Stomach smooth muscle (tissue), 2 donors: Measurements from ENCODE around the gene HSD17B4.
"Not testable (repeated sequence)": the region's sequence is repeated elsewhere in the genome, so short reads cannot be mapped to it uniquely, and the experiment has no call there.

Experiments
- H3K27ac ChIP-seq: one replicate; pipeline ENCODE4 v1.7.0; 2013; ENCODE audit warnings: mild to moderate bottlenecking, low read length, inconsistent platforms
- H3K27me3 ChIP-seq, 2 donors: one replicate each; pipeline ENCODE4 v1.7.0; 2013; ENCODE audit warnings: low read length in 2 of 2; ENCODE audit not compliant: insufficient read depth in 2 of 2, control insufficient read depth in 1 of 2
- H3K36me3 ChIP-seq, 2 donors: one replicate each; pipeline ENCODE4 v1.7.0; 2013; ENCODE audit warnings: low read length in 2 of 2; ENCODE audit not compliant: control insufficient read depth in 2 of 2, insufficient read depth in 2 of 2
- H3K4me1 ChIP-seq: one replicate; pipeline ENCODE4 v1.7.0; 2013; ENCODE audit warnings: low read length; ENCODE audit not compliant: control insufficient read depth, insufficient read depth
- H3K4me3 ChIP-seq, 2 donors: one replicate each; pipeline ENCODE4 v1.7.0; 2013; ENCODE audit warnings: low read length in 2 of 2
- H3K9ac ChIP-seq, 2 donors: one replicate each; pipeline ENCODE4 v1.7.0; 2013; ENCODE audit warnings: low read length in 2 of 2, mild to moderate bottlenecking in 1 of 2
- H3K9me3 ChIP-seq, 2 donors: one replicate each; pipeline ENCODE4 v1.7.0; 2013; ENCODE audit warnings: low read length in 2 of 2; ENCODE audit not compliant: control insufficient read depth in 2 of 2
- donor health status: healthy.
- donor health status: Pancreatic carcinoma.

The HSD17B4 gene

DNA sequence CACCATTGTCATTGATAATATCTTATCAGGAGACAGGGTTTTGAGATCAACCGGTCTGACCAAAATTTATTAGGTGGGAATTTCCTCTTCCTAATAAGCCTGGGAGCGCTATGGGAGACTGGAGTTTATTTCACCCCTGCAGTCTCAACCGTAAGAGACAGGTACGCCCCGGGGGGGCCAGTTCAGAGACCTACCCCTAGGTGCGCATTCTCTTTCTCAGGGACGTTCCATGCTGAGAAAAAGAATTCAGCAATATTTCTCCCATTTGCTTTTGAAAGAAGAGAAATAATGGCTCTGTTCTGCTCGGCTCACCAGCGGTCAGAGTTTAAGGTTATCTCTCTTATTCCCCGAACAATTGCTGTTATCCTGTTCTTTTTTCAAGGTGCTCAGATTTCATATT lies 28.3 kb downstream of the HSD17B4 start:
- not testable (repeated sequence) for H3K9me3 ChIP-seq, H3K4me1 ChIP-seq, H3K27ac ChIP-seq, H3K4me3 ChIP-seq, H3K9ac ChIP-seq, H3K27me3 ChIP-seq
- H3K36me3 ChIP-seq: peaks cover 2 to 21% of the 10 kb centered on the region in 2 donors

DNA sequence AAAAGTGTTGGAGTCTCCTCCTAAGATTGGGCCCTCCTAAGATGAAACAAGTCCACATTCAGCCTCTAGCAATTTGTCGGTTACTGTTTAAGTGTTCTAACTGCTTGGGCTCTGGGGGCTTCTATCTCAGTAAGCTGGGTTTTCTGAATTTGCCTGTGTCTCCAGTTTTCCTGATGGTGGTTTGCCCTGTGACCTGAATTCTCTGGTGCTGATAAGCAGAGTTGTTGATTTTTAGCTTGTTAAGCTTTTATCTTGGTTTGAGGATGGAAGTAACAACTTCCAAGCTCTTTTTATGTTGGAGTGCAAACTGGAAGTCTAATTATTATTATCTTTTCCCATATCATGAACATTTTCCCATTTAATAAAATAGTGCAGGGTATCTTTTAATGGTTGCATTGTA lies 30.9 kb downstream of the HSD17B4 start:
- H3K27me3 ChIP-seq: no peaks in the 10 kb centered on the region
- H3K9me3 ChIP-seq: no peaks in the 10 kb centered on the region
- H3K36me3 ChIP-seq: peaks cover 2 to 12% of the 10 kb centered on the region in 2 donors
- no peak overlapping the region for H3K4me3 ChIP-seq
- no peak overlapping the region for H3K27ac ChIP-seq
- no peaks in the 10 kb centered on the region for H3K4me1 ChIP-seq
- no peak overlapping the region for H3K9ac ChIP-seq

DNA sequence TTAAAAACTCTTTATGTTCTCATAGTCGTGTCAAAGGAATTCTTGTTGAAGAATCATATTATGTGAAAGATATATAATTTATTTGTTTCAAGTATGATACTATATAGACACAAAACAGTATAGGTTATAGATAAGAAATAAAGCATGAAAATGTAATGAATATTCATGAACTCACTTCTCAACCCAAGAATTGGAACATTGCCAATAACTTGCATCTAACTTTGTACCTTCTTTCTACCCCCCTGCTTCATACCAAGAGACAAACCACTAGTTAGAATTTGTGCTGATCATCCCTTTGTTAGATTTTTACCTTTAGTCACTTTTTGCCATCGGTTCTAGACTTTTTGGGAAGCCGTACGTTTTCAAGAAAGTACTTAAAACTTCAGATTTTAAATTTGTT lies 32.6 kb downstream of the HSD17B4 start:
- Histone ChIP-seq H3K27me3 (no peaks in the 10 kb centered on the region), H3K27ac (no peak overlapping the region), H3K4me1 (no peaks in the 10 kb centered on the region), H3K4me3 (no peak overlapping the region), H3K9me3 (no peaks in the 10 kb centered on the region), H3K36me3 (peaks cover 0 to 7% of the 10 kb centered on the region in 2 donors), H3K9ac (no peak overlapping the region)

DNA sequence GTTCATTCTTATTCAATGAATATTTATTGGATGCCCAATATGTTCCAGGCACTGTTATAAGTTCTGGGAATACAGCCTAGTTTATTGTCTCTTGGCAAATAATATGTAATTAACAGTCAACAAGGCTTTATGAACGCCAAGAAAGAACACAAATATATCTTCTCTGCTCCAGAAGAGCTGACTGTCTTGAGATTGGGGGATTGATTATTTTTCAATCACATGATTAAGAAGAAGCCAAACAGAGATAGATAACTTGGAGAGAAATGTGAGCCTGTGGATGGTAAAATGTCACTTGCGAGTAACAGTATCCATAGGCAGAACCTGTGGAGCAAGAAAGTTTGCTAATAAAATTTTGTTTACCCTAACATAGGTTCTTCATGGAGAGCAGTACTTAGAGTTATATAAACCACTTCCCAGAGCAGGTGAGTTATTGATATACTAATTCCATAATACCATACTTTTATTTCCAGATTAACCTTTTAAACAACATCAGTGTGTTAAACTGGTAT lies 49.4 kb downstream of the HSD17B4 start:
- Histone ChIP-seq H3K9ac (no peak overlapping the region), H3K4me3 (no peak overlapping the region), H3K9me3 (peaks cover 0 to 5% of the 10 kb centered on the region in 2 donors), H3K27me3 (no peaks in the 10 kb centered on the region), H3K4me1 (no peaks in the 10 kb centered on the region), H3K27ac (no peak overlapping the region), H3K36me3 (peaks cover 4 to 13% of the 10 kb centered on the region in 2 donors)

DNA sequence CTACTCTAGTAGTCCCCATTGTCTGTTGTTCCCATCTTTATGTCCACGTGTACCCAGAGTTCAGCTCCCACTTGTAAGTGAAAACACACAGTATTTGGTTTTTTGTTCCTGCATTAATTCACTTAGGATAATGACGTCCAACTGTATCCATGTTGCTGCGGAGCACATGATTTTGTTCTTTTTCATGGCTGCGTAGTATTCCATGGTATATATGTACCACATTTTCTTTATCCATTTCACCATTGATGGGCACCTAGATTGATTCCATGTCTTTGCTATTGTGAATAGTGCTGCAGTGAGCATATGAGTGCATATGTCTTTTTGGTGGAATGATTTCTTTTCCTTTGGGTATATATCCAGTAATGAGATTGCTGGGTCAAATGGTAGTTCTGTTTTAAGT lies 51.6 kb downstream of the HSD17B4 start:
- not testable (repeated sequence) for H3K9ac ChIP-seq, H3K4me1 ChIP-seq, H3K36me3 ChIP-seq

DNA sequence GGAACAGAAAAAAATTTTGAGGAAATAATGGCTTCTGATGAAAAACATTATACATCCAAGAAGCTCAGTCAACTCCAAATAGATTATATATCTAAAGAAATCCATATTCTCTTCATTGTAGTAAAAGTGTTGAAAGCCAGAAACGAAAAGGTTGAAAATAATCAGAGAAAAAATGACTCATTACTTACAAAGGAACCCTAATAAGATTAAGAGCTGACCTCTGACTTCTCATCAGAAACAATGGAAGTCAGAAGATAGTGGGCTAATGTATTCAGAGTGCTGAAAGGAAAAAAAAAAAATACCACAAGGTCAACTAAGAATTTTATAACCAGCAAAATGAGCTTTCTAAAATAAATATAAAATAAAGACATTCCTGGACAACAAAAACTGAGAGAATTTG lies 60.0 kb downstream of the HSD17B4 start:
- Histone ChIP-seq H3K27ac (no peak overlapping the region), H3K36me3 (peaks cover 10 to 17% of the 10 kb centered on the region in 2 donors), H3K4me3 (no peak overlapping the region), H3K27me3 (no peaks in the 10 kb centered on the region), H3K9me3 (no peaks in the 10 kb centered on the region), H3K9ac (no peak overlapping the region), H3K4me1 (no peaks in the 10 kb centered on the region)

More for the DNA sequence above, 51.6 kb downstream of the HSD17B4 start:
- not testable (repeated sequence) for H3K9me3 ChIP-seq, H3K27ac ChIP-seq, H3K27me3 ChIP-seq, H3K4me3 ChIP-seq

DNA sequence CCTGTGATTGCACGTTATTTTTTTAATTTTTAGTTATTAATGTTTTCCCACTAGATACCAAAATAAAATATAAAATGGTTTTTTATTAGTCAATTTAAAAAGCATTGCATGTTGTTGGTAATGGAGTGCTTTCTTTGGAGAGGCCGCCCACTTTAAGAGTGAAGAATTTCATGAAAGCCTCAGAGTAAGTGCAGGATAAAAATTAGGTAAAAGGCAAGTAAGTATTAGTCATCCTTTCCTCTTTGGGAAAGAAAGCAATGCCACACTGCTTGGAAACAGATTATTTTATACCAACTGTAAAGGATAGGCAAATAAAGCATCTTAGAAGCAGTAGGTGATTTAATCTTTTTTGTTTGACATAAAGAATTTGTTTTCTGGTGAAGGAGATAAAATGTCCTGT lies 62.9 kb downstream of the HSD17B4 start:
- H3K27ac ChIP-seq: no peak overlapping the region
- H3K9me3 ChIP-seq: no peaks in the 10 kb centered on the region
- H3K36me3 ChIP-seq: peaks cover 11 to 23% of the 10 kb centered on the region in 2 donors
- no peaks in the 10 kb centered on the region for H3K27me3 ChIP-seq
- H3K4me1 ChIP-seq: no peaks in the 10 kb centered on the region
- H3K4me3 ChIP-seq: no peak overlapping the region
- no peak overlapping the region for H3K9ac ChIP-seq

DNA sequence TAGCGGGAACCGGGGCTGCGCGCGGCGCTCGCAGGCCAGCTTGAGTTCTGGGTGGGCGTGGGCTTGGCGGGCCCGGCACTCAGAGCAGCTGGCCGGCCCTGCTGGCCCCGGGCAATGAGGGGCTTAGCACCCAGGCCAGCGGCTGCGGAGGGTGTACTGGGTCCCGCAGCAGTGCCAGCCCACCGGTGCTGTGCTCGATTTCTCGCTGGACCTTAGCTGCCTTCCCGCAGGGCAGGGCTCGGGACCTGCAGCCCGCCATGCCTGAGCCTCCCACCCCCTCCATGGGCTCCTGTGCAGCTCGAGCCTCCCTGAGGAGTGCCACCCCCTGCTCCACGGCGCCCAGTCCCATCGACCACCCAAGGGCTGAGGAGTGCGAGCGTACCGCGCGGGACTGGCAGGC lies 64.8 kb downstream of the HSD17B4 start:
- not testable (repeated sequence) for H3K27me3 ChIP-seq, H3K9ac ChIP-seq, H3K9me3 ChIP-seq, H3K27ac ChIP-seq, H3K4me3 ChIP-seq, H3K4me1 ChIP-seq
- H3K36me3 ChIP-seq: peaks cover 4 to 11% of the 10 kb centered on the region in 2 donors

DNA sequence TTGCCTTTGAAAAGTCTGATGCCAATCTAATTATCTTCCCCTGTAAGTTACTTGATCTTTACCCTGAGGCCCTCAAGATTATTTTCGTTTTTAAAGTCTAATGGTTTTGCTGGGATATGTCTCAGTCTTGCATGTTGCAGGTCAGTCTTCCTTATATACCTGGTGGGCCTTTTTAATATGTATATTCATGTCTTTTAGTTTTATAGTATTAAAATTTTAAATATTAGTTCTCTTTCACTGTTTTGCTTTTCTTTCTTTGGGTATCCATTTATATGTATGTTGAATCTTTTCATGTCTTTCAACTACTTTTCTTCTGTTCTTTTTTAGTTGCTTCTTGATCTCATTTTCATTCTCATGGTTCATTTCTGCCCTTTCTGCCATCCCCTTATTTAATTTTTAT lies 68.9 kb downstream of the HSD17B4 start:
- H3K9me3 ChIP-seq: no peaks in the 10 kb centered on the region
- H3K36me3 ChIP-seq: peaks cover 6 to 11% of the 10 kb centered on the region in 2 donors
- no peaks in the 10 kb centered on the region for H3K4me1 ChIP-seq
- H3K27ac ChIP-seq: no peak overlapping the region
- no peak overlapping the region for H3K9ac ChIP-seq
- no peaks in the 10 kb centered on the region for H3K27me3 ChIP-seq
- no peak overlapping the region for H3K4me3 ChIP-seq

DNA sequence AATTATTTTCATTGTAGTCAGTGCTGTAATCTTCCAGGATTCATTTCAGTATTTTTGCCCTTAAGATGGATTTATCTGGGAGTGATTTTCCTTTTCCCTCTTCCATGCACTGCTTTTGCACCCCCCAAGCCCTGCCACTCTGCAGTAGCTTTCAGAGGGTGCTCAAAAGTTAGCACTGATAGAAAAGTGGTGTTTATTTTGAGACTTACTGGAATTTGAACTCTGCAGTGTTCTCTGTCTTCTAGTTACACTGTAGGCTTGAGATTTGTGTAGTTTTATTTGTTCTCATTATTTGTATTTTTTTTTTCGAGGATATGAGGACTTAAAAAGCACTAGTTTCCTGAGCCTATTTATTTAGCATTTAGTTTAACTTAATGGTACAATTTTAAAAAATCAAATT lies 70.5 kb downstream of the HSD17B4 start:
- H3K4me1 ChIP-seq: no peaks in the 10 kb centered on the region
- H3K4me3 ChIP-seq: no peak overlapping the region
- peaks cover 6 to 7% of the 10 kb centered on the region in 2 donors for H3K36me3 ChIP-seq
- no peaks in the 10 kb centered on the region for H3K9me3 ChIP-seq
- no peak overlapping the region for H3K27ac ChIP-seq
- no peak overlapping the region for H3K9ac ChIP-seq
- no peaks in the 10 kb centered on the region for H3K27me3 ChIP-seq

DNA sequence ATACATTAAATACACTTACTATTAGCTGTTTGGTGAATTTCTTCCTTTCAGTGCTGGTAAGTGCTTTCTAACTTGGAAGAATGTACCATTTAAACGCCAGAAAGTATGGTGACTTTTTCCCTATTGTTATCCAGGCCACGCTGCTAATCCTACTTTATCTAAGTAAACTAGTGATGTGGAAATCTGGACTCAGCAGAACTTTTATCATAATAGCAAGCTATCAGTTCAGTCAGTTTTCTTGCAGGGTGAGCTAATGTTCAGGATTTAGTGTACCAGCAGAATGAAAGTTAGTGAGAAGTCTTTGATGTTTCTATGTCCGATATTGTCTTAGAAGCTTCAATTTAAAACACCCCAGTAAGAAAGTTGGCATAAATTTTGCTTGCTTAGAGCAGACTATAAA lies 72.2 kb downstream of the HSD17B4 start:
- H3K36me3 ChIP-seq: peaks cover 0 to 3% of the 10 kb centered on the region in 2 donors
- H3K4me1 ChIP-seq: no peaks in the 10 kb centered on the region
- H3K27me3 ChIP-seq: no peaks in the 10 kb centered on the region
- H3K27ac ChIP-seq: no peak overlapping the region
- H3K4me3 ChIP-seq: no peak overlapping the region
- H3K9ac ChIP-seq: no peak overlapping the region
- H3K9me3 ChIP-seq: no peaks in the 10 kb centered on the region
